Urothelium cell line (cell line): ENCODE measurements around the gene VIPR2.

Experiments
- DNase-seq: peaks from one replicate; pipeline ENCODE4 v3.0.0; 2011; ENCODE audit warnings: low spot score, mixed read lengths
- FAIRE-seq: peaks from 2 replicates; lab custom pipeline; 2011; peaks lifted over from hg19 to GRCh38; lab: Jason Lieb, UNC

The VIPR2 gene

GRCh38 chr7:159070431-159071148 lies 74.1 kb downstream of the VIPR2 start:
- DNase-seq = no peak

GRCh38 chr7:159068893-159069448 lies 75.7 kb downstream of the VIPR2 start:
- FAIRE-seq = no peak
- DNase-seq = no peak

More at GRCh38 chr7:159070431-159071148, 74.1 kb downstream of the VIPR2 start:
- FAIRE-seq = no peak

GRCh38 chr7:159068488-159068811 lies 76.2 kb downstream of the VIPR2 start:
- no peak for DNase-seq

GRCh38 chr7:159067576-159068487 lies 76.8 kb downstream of the VIPR2 start:
- FAIRE-seq (no peak), DNase-seq (no peak)

More at GRCh38 chr7:159068488-159068811, 76.2 kb downstream of the VIPR2 start:
- no peak for FAIRE-seq

- FAIRE-seq = no peak
These were observed 77.7 kb downstream of the VIPR2 start for GRCh38 chr7:159066816-159067575.

GRCh38 chr7:159065852-159066480 lies 78.7 kb downstream of the VIPR2 start:
- no peak for FAIRE-seq

More at GRCh38 chr7:159066816-159067575, 77.7 kb downstream of the VIPR2 start:
- DNase-seq = no peak

GRCh38 chr7:159064816-159065510 lies 79.7 kb downstream of the VIPR2 start:
- FAIRE-seq (no peak), DNase-seq (no peak)

More at GRCh38 chr7:159065852-159066480, 78.7 kb downstream of the VIPR2 start:
- no peak for DNase-seq

- no peak for DNase-seq
- FAIRE-seq = no peak
These were observed 80.4 kb downstream of the VIPR2 start for GRCh38 chr7:159064121-159064815.

GRCh38 chr7:159063046-159063840 lies 81.4 kb downstream of the VIPR2 start:
- no peak for FAIRE-seq
- no peak for DNase-seq

GRCh38 chr7:159062569-159062968 lies 82.1 kb downstream of the VIPR2 start:
- DNase-seq = no peak
- no peak for FAIRE-seq

- FAIRE-seq = no peak
- peak; percentile 41 for DNase-seq
These were observed 82.9 kb downstream of the VIPR2 start for GRCh38 chr7:159061674-159062212.

GRCh38 chr7:159061209-159061608 lies 83.5 kb downstream of the VIPR2 start:
- DNase-seq (no peak), FAIRE-seq (no peak)

- no peak for DNase-seq
- no peak for FAIRE-seq
These were observed 84.2 kb downstream of the VIPR2 start for GRCh38 chr7:159060440-159060839.

GRCh38 chr7:159059629-159060028 lies 85.0 kb downstream of the VIPR2 start:
- DNase-seq = no peak
- FAIRE-seq = no peak

GRCh38 chr7:159057647-159058046 lies 87.0 kb downstream of the VIPR2 start:
- DNase-seq (no peak), FAIRE-seq (no peak)

GRCh38 chr7:159056737-159057136 lies 87.9 kb downstream of the VIPR2 start:
- FAIRE-seq = no peak
- no peak for DNase-seq

- no peak for FAIRE-seq
- no peak for DNase-seq
These were observed 92.8 kb downstream of the VIPR2 start for GRCh38 chr7:159051916-159052315.

GRCh38 chr7:159050704-159051103 lies 94.0 kb downstream of the VIPR2 start:
- DNase-seq (no peak), FAIRE-seq (no peak)
